Type B pancreatic cell (in vitro differentiated cells): ENCODE results near the gene LPO. TPM values are rescaled to one million over a fixed set of nuclear protein-coding genes. Genes with fewer than 3 reads are reported as not detected.

ENCODE experiments used
- DNase-seq: peaks from one replicate; pipeline ENCODE4 v3.0.0; 2021; ENCODE audit warnings: mixed read lengths; ENCODE audit not compliant: unreplicated experiment; ENCODE audit errors: extremely low spot score
- H3K27ac Mint-ChIP-seq: 2 replicates; pipeline ENCODE4 v1.8.0; 2021; ENCODE audit warnings: mild to moderate bottlenecking, mixed read lengths
- H3K27me3 Mint-ChIP-seq: 2 replicates; pipeline ENCODE4 v1.8.0; 2021; ENCODE audit warnings: mixed read lengths
- H3K36me3 Mint-ChIP-seq: 2 replicates; pipeline ENCODE4 v1.8.0; 2021; ENCODE audit warnings: mixed read lengths
- H3K4me1 Mint-ChIP-seq: one replicate; pipeline ENCODE4 v1.8.0; 2021; ENCODE audit warnings: mixed read lengths; ENCODE audit not compliant: unreplicated experiment
- H3K4me3 Mint-ChIP-seq: 2 replicates; pipeline ENCODE4 v1.8.0; 2021; ENCODE audit warnings: mild to moderate bottlenecking, mixed read lengths
- H3K9me3 Mint-ChIP-seq: 2 replicates; pipeline ENCODE4 v1.8.0; 2021; ENCODE audit warnings: mixed read lengths
- total RNA-seq: library from RNA; stranded (reverse); gene quantifications from 2 replicates; pipeline ENCODE4 v1.2.1, GENCODE V29; 2021; ENCODE audit warnings: low replicate concordance
- TF ChIP-seq, protein P1 (sequence below): fragments of 200-600 bp; sonication (generic); conservative IDR thresholded peaks from 2 replicates; pipeline ENCODE4 v1.5.0; 2021; ENCODE audit warnings: antibody characterized with exemption, mild to moderate bottlenecking

The LPO gene
- total RNA-seq, 1 donor from 2014 or later: not detected

GRCh38 chr17:58248955-58249269, 10.5 kb downstream of the LPO start:
- no peaks in the 10 kb centered on the region for H3K4me1 Mint-ChIP-seq
- H3K9me3 Mint-ChIP-seq: no peaks in the 10 kb centered on the region
- H3K27me3 Mint-ChIP-seq: peaks cover 92% of the 10 kb centered on the region
- no peak overlapping the region for H3K27ac Mint-ChIP-seq
- no peaks in the 10 kb centered on the region for H3K36me3 Mint-ChIP-seq
- DNase-seq: no peak
- H3K4me3 Mint-ChIP-seq: peak overlapping the region; percentile 78
- TF ChIP-seq, protein P1, sequence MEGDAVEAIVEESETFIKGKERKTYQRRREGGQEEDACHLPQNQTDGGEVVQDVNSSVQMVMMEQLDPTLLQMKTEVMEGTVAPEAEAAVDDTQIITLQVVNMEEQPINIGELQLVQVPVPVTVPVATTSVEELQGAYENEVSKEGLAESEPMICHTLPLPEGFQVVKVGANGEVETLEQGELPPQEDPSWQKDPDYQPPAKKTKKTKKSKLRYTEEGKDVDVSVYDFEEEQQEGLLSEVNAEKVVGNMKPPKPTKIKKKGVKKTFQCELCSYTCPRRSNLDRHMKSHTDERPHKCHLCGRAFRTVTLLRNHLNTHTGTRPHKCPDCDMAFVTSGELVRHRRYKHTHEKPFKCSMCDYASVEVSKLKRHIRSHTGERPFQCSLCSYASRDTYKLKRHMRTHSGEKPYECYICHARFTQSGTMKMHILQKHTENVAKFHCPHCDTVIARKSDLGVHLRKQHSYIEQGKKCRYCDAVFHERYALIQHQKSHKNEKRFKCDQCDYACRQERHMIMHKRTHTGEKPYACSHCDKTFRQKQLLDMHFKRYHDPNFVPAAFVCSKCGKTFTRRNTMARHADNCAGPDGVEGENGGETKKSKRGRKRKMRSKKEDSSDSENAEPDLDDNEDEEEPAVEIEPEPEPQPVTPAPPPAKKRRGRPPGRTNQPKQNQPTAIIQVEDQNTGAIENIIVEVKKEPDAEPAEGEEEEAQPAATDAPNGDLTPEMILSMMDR: no peak

- Mint-ChIP-seq H3K4me3 (peak overlapping the region; percentile 78), H3K27ac (no peak overlapping the region), H3K4me1 (no peaks in the 10 kb centered on the region), H3K9me3 (no peaks in the 10 kb centered on the region), H3K27me3 (peaks cover 90% of the 10 kb centered on the region), H3K36me3 (no peaks in the 10 kb centered on the region)
- TF ChIP-seq, protein P1: peak; percentile 99
- DNase-seq: peak; percentile 83
Observed at GRCh38 chr17:58249270-58250133, 11.1 kb downstream of the LPO start.

DNA sequence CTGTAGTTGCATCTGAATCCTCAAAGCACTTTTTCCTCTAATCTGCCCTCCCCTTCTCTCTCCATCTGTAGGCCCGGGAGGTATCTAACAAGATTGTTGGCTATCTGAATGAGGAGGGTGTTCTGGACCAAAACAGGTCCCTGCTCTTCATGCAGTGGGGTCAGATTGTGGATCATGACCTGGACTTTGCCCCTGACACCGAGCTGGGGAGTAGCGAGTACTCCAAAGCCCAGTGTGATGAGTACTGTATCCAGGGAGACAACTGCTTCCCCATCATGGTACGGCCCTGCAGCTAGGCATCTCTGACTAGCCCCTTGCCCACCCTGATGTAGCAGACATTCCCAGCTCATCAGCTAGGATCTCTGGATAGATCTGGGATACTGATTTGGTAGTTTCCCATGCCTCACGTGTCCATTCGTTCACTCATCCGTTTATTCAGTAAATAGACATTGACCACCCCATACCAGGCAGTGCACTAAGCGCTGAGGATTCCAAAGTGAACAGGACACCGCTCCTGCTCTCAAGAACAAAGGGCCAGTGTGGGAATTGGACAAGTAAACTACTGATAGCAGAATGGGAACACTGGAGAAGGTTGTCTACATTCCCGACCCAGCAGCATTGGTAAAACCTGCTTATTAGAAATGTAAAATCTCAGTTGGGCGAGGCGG, 12.1 kb downstream of the LPO start:
- Mint-ChIP-seq H3K36me3 (no peaks in the 10 kb centered on the region), H3K4me1 (no peaks in the 10 kb centered on the region), H3K9me3 (no peaks in the 10 kb centered on the region), H3K27me3 (peaks cover 89% of the 10 kb centered on the region), H3K4me3 (peak overlapping the region; percentile 78), H3K27ac (no peak overlapping the region)
- DNase-seq: peak; percentile 34
- TF ChIP-seq, protein P1: no peak

- Mint-ChIP-seq H3K27me3 (peaks cover 88% of the 10 kb centered on the region), H3K4me3 (no peak overlapping the region), H3K27ac (no peak overlapping the region), H3K9me3 (no peaks in the 10 kb centered on the region), H3K4me1 (no peaks in the 10 kb centered on the region), H3K36me3 (no peaks in the 10 kb centered on the region)
- TF ChIP-seq, protein P1: no peak
- peak; percentile 63 for DNase-seq
Observed at GRCh38 chr17:58252141-58252540, 13.8 kb downstream of the LPO start.

DNA sequence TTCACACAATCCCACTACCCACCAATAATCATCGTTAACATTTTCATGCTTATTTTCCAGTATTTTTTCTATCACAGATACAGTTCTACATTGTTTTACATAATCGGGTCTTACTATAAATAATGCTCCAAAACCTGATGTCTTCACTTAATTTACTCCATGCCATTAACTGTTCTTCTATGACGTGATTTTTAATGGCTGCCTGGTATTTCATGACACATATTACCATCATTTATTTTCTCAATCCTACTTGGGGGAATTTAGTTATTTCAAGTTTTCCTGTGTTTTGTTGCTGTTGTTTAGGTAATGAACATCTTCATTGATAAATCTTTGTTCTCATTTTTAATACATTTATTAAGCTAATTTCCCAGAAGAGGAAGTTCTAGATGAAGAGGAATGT, 14.7 kb downstream of the LPO start:
- Mint-ChIP-seq H3K27me3 (peaks cover 89% of the 10 kb centered on the region), H3K4me3 (no peak overlapping the region)
- DNase-seq: no peak

More for the DNA sequence above, 14.7 kb downstream of the LPO start:
- H3K27ac Mint-ChIP-seq: no peak overlapping the region
- no peaks in the 10 kb centered on the region for H3K36me3 Mint-ChIP-seq
- H3K9me3 Mint-ChIP-seq: no peaks in the 10 kb centered on the region
- TF ChIP-seq, protein P1: no peak
- no peaks in the 10 kb centered on the region for H3K4me1 Mint-ChIP-seq
